Smooth muscle cell (in vitro differentiated cells): Measurements from ENCODE around the gene C1QL1. TPM values are rescaled to one million over a fixed set of nuclear protein-coding genes. Genes with fewer than 3 reads are reported as not detected.

ENCODE experiments used
- DNase-seq: peaks from one replicate; lab custom pipeline; 2025; ENCODE audit not compliant: unreplicated experiment; lab: John Stamatoyannopoulos, UW
- H2AFZ ChIP-seq: fragments of 200-600 bp; sonication (generic); 2 replicates; pipeline ENCODE4 v1.6.0; 2016; ENCODE audit warnings: antibody characterized with exemption, low read depth, mild to moderate bottlenecking
- H3F3A ChIP-seq: fragments of 200-600 bp; sonication (generic); 2 replicates; pipeline ENCODE4 v1.6.0; 2017; ENCODE audit warnings: antibody characterized with exemption, low read depth
- H3K27ac ChIP-seq: fragments of 200-600 bp; sonication (generic); 2 replicates; pipeline ENCODE4 v1.5.1; 2016; ENCODE audit warnings: low read depth, mild to moderate bottlenecking
- H3K27me3 ChIP-seq: fragments of 200-600 bp; sonication (generic); 2 replicates; pipeline ENCODE4 v1.6.1; 2016; ENCODE audit warnings: low read depth, mild to moderate bottlenecking
- H3K36me3 ChIP-seq: fragments of 200-600 bp; sonication (generic); 2 replicates; pipeline ENCODE4 v1.5.1; 2016; ENCODE audit warnings: low read depth
- H3K4me1 ChIP-seq: fragments of 200-600 bp; sonication (generic); 2 replicates; pipeline ENCODE4 v1.5.1; 2016; ENCODE audit warnings: low read depth
- H3K4me2 ChIP-seq: fragments of 200-600 bp; sonication (generic); 2 replicates; pipeline ENCODE4 v1.6.0; 2016; ENCODE audit warnings: mild to moderate bottlenecking
- H3K4me3 ChIP-seq: fragments of 200-600 bp; sonication (generic); 2 replicates; pipeline ENCODE4 v1.5.1; 2016; ENCODE audit warnings: mild to moderate bottlenecking
- H3K79me2 ChIP-seq: fragments of 200-600 bp; sonication (generic); 2 replicates; pipeline ENCODE4 v1.6.0; 2016; ENCODE audit warnings: low read depth, mild to moderate bottlenecking
- H3K9ac ChIP-seq: fragments of 200-600 bp; sonication (generic); 2 replicates; pipeline ENCODE4 v1.6.0; 2016; ENCODE audit warnings: low read depth
- H3K9me3 ChIP-seq: fragments of 200-600 bp; sonication (generic); replicated peaks from 2 replicates; pipeline ENCODE4 v1.5.1; 2016; ENCODE audit warnings: low read depth
- H4K20me1 ChIP-seq: fragments of 200-600 bp; sonication (generic); 2 replicates; pipeline ENCODE4 v1.6.0; 2016; ENCODE audit warnings: low read depth
- CTCF ChIP-seq: fragments of 200-600 bp; sonication (generic); IDR thresholded peaks from 2 replicates; pipeline ENCODE4 v1.5.1; 2017; ENCODE audit warnings: borderline replicate concordance, mild to moderate bottlenecking, antibody characterized with exemption; ENCODE audit not compliant: insufficient read depth, poor library complexity, severe bottlenecking
- WGBS: methylation state at CpG from one replicate; pipeline ENCODE4 v1.1.7; 2016; ENCODE audit warnings: low lambda C conversion rate; 5-methylcytosine and 5-hydroxymethylcytosine counted together
- polyA plus RNA-seq: library from polyadenylated mRNA; unstranded; fragments of >200 nt; fragmentation: Nextera tagmentation; extraction: Ambion mirVana; gene quantifications from 2 replicates; pipeline ENCODE4 v1.2.1, GENCODE V29; 2016
- total RNA-seq: library from RNA; depleted of rRNA; stranded (reverse); fragments of >200 nt; gene quantifications from 2 replicates; pipeline ENCODE4 v1.2.3, GENCODE V29; 2014

C1QL1 gene
- total and polyA plus RNA-seq, 2 experiments from 2014 or later: 5.6 TPM; not detected in 1

GRCh38 chr17:44955674-44956425, 12.3 kb downstream of the C1QL1 start:
- DNase-seq: no peak
- Histone ChIP-seq H2AFZ (no peak overlapping the region), H3K9ac (no peak overlapping the region), H3K27me3 (no peaks in the 10 kb centered on the region), H3K4me1 (no peaks in the 10 kb centered on the region), H3K4me2 (no peak overlapping the region), H3K36me3 (no peaks in the 10 kb centered on the region), H3F3A (no peaks in the 10 kb centered on the region), H3K4me3 (no peak overlapping the region), H3K79me2 (no peaks in the 10 kb centered on the region), H3K27ac (no peak overlapping the region), H3K9me3 (no peaks in the 10 kb centered on the region), H4K20me1 (no peaks in the 10 kb centered on the region)
- no peak for TF ChIP-seq CTCF
- WGBS: 81% methylated on average over 8 of the region's 8 CpGs

GRCh38 chr17:44952946-44953475, 15.1 kb downstream of the C1QL1 start:
- no peaks in the 10 kb centered on the region for H3F3A ChIP-seq
- H3K9ac ChIP-seq: no peak overlapping the region
- no peak for TF ChIP-seq CTCF
- DNase-seq: no peak
- no peaks in the 10 kb centered on the region for H3K27me3 ChIP-seq
- no peaks in the 10 kb centered on the region for H3K9me3 ChIP-seq
- peaks cover 3% of the 10 kb centered on the region for H3K4me1 ChIP-seq
- H3K4me3 ChIP-seq: no peak overlapping the region
- 72% methylated on average over 6 of the region's 6 CpGs for WGBS
- no peak overlapping the region for H2AFZ ChIP-seq
- H3K4me2 ChIP-seq: no peak overlapping the region
- H3K36me3 ChIP-seq: no peaks in the 10 kb centered on the region
- H4K20me1 ChIP-seq: no peaks in the 10 kb centered on the region
- H3K79me2 ChIP-seq: no peaks in the 10 kb centered on the region
- no peak overlapping the region for H3K27ac ChIP-seq

- Histone ChIP-seq H3K9me3 (no peaks in the 10 kb centered on the region), H2AFZ (peak overlapping the region; percentile 91), H3F3A (no peaks in the 10 kb centered on the region), H3K4me1 (peaks cover 13% of the 10 kb centered on the region), H4K20me1 (no peaks in the 10 kb centered on the region), H3K4me2 (peak overlapping the region; percentile 88), H3K27ac (no peak overlapping the region), H3K79me2 (peaks cover 41% of the 10 kb centered on the region), H3K36me3 (no peaks in the 10 kb centered on the region), H3K27me3 (no peaks in the 10 kb centered on the region), H3K9ac (peak overlapping the region; percentile 47), H3K4me3 (peak overlapping the region; percentile 91)
- TF ChIP-seq CTCF: no peak
- DNase-seq: no peak
- 78% methylated on average over 7 of the region's 7 CpGs for WGBS
These were observed 19.7 kb downstream of the C1QL1 start for GRCh38 chr17:44948315-44948795.
